DND-41 (cell line): ENCODE results near the gene TMEM214.

ENCODE experiments used
- ATAC-seq: fragments of 200-7000 bp; cut with Tn5 transposase; 3 replicates; pipeline ENCODE4 v1.9.1; 2021; ENCODE audit warnings: low read depth; ENCODE audit not compliant: insufficient read depth
- DNase-seq: peaks from one replicate; pipeline ENCODE4 v3.0.0-alpha.2; 2020
- H2AFZ ChIP-seq: 2 replicates; pipeline ENCODE4 v1.6.0; 2012; ENCODE audit warnings: low read depth, low read length
- H3K27ac ChIP-seq: 2 replicates; pipeline ENCODE4 v1.5.1; 2012; ENCODE audit warnings: low read length, inconsistent platforms
- H3K27me3 ChIP-seq: fragments of 200-600 bp; sonication (generic); 2 replicates; pipeline ENCODE4 v1.6.0; 2012; ENCODE audit warnings: low read length, mild to moderate bottlenecking, inconsistent platforms; ENCODE audit not compliant: insufficient read depth, poor library complexity
- H3K36me3 ChIP-seq: 2 replicates; pipeline ENCODE4 v1.5.1; 2012; ENCODE audit warnings: low read length, inconsistent platforms; ENCODE audit not compliant: insufficient read depth
- H3K4me1 ChIP-seq: 2 replicates; pipeline ENCODE4 v1.5.1; 2012; ENCODE audit warnings: mild to moderate bottlenecking, low read length; ENCODE audit not compliant: insufficient read depth
- H3K4me2 ChIP-seq: 2 replicates; pipeline ENCODE4 v1.6.0; 2012; ENCODE audit warnings: mild to moderate bottlenecking, moderate library complexity, low read length, inconsistent platforms; ENCODE audit not compliant: insufficient read depth
- H3K4me3 ChIP-seq, 2 experiments: fragments of 200-600 bp in 1 of 2; shearing (Covaris generic) in 1 of 2; 2 replicates each; pipeline ENCODE4 v1.5.1; 2012 to 2016; ENCODE audit warnings: inconsistent platforms in 2 of 2, low read length in 2 of 2, mild to moderate bottlenecking in 2 of 2, low read depth in 1 of 2, moderate library complexity in 1 of 2
- H3K79me2 ChIP-seq: 2 replicates; pipeline ENCODE4 v1.6.0; 2012; ENCODE audit warnings: low read length, inconsistent platforms; ENCODE audit not compliant: insufficient read depth
- H3K9ac ChIP-seq: 2 replicates; pipeline ENCODE4 v1.6.0; 2012; ENCODE audit warnings: low read depth, mild to moderate bottlenecking, inconsistent platforms, low read length, moderate library complexity
- H3K9me3 ChIP-seq: 2 replicates; pipeline ENCODE4 v1.5.1; 2012; ENCODE audit warnings: low read length, moderate library complexity, mild to moderate bottlenecking, inconsistent platforms; ENCODE audit not compliant: insufficient read depth, severe bottlenecking
- H4K20me1 ChIP-seq: 2 replicates; pipeline ENCODE4 v1.6.0; 2012; ENCODE audit warnings: low read length; ENCODE audit not compliant: insufficient read depth
- CTCF ChIP-seq: IDR thresholded peaks from 2 replicates; pipeline ENCODE4 v1.5.1; 2012; ENCODE audit warnings: borderline replicate concordance, low read length, moderate library complexity, mild to moderate bottlenecking; ENCODE audit not compliant: poor library complexity, severe bottlenecking; ENCODE audit errors: extremely low read depth
- EZH2 ChIP-seq: IDR thresholded peaks from 3 replicates; pipeline ENCODE4 v1.6.1; 2012; ENCODE audit warnings: borderline replicate concordance, low read depth, mild to moderate bottlenecking, moderate library complexity, low read length, inconsistent platforms; ENCODE audit not compliant: severe bottlenecking

TMEM214 gene

GRCh38 chr2:27025281-27025800, 7.4 kb upstream of the TMEM214 start:
- no peaks in the 10 kb centered on the region for H3K9me3 ChIP-seq
- TF ChIP-seq CTCF (no peak), EZH2 (no peak)
- no peak overlapping the region for H2AFZ ChIP-seq
- no peak for DNase-seq
- H3K36me3 ChIP-seq: peaks cover 9% of the 10 kb centered on the region
- H3K79me2 ChIP-seq: peaks cover 7% of the 10 kb centered on the region; the same call in 1 of the 2 replicates
- H3K27me3 ChIP-seq: no peaks in the 10 kb centered on the region
- no peak overlapping the region for H3K27ac ChIP-seq
- H3K9ac ChIP-seq: no peak overlapping the region
- no peak overlapping the region for H3K4me2 ChIP-seq
- ATAC-seq: no peak
- H4K20me1 ChIP-seq: peaks cover 9% of the 10 kb centered on the region; the same call in 1 of the 2 replicates
- H3K4me3 ChIP-seq: no peak overlapping the region
- no peaks in the 10 kb centered on the region for H3K4me1 ChIP-seq

- no peak overlapping the region for H3K27ac ChIP-seq
- peaks cover 9% of the 10 kb centered on the region for H3K36me3 ChIP-seq
- H4K20me1 ChIP-seq: peaks cover 9% of the 10 kb centered on the region; the same call in 1 of the 2 replicates
- H3K27me3 ChIP-seq: no peaks in the 10 kb centered on the region
- TF ChIP-seq EZH2 (no peak), CTCF (no peak)
- no peak overlapping the region for H2AFZ ChIP-seq
- ATAC-seq (no peak), DNase-seq (no peak)
- H3K79me2 ChIP-seq: peaks cover 7% of the 10 kb centered on the region; the same call in 1 of the 2 replicates
- H3K4me1 ChIP-seq: peaks cover 8% of the 10 kb centered on the region
- no peaks in the 10 kb centered on the region for H3K9me3 ChIP-seq
- H3K9ac ChIP-seq: no peak overlapping the region
- H3K4me2 ChIP-seq: no peak overlapping the region
- no peak overlapping the region for H3K4me3 ChIP-seq
Measured at GRCh38 chr2:27025861-27026851, 6.6 kb upstream of the TMEM214 start.

GRCh38 chr2:27027211-27027651, 5.5 kb upstream of the TMEM214 start:
- H3K9ac ChIP-seq: no peak overlapping the region
- no peaks in the 10 kb centered on the region for H3K27me3 ChIP-seq
- H3K27ac ChIP-seq: no peak overlapping the region
- peaks cover 9% of the 10 kb centered on the region; the same call in 1 of the 2 replicates for H4K20me1 ChIP-seq
- H3K79me2 ChIP-seq: peaks cover 18% of the 10 kb centered on the region
- no peaks in the 10 kb centered on the region for H3K9me3 ChIP-seq
- H3K4me2 ChIP-seq: no peak overlapping the region
- no peak for ATAC-seq
- no peak for TF ChIP-seq EZH2
- no peak for TF ChIP-seq CTCF
- H3K36me3 ChIP-seq: peaks cover 9% of the 10 kb centered on the region
- peaks cover 19% of the 10 kb centered on the region for H3K4me1 ChIP-seq
- no peak overlapping the region for H2AFZ ChIP-seq
- no peak overlapping the region for H3K4me3 ChIP-seq
- DNase-seq: no peak
